ENCODE results near the gene TNFRSF19.
"Not testable (repeated sequence)": the region's sequence is repeated elsewhere in the genome, so short reads cannot be mapped to it uniquely, and the experiment has no call there.

TNFRSF19 gene

DNA sequence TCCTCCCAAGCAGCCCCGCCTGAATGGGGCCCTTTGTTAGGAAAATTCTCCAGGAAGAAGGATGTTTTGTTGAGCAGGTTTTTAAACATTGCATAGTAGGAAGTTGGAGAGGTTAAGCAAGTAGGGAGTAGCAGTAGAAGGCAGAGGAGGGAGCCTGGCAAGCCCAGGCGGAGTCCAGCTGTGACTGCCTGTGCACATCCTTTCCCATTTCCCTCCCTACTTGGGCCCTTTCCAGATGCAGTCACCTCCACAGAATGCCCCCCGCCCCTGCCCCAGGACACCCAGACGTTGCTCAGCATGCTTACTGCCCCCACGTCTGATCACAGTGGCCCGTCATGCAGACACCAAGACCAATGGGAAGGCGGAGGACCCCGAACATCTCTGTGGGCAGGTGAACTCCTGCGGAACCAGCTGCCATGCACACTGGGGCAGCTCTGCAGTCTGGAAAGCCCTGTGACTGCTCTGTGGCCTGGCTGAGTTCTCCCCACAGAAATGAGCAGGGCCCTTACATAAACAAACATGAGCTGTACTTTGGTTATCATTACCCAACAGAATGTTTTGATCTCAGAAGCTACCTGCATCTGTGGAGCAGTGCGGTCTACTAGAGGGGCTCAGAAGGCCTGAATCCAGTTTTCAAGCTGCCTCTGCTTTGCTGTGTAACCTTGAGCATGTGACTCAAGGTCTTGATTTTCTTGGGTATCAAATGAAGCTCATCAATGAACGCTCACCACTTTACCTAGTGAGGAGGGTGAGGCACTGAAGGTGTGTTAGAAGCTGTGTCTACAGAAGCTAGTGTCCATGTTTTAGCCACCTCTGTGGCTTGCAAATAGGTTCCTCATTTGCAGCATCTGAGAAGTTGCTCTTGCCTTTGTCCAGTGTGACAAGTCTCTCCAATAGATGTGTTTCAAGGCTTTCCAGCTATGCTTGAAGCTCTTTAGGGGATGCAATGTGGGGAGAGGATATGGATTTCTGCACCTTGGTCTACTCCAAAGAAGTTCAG, 84.2 kb downstream of the TNFRSF19 start:
- DNase-seq (ENCODE audit: low read depth, low spot score): no peak

DNA sequence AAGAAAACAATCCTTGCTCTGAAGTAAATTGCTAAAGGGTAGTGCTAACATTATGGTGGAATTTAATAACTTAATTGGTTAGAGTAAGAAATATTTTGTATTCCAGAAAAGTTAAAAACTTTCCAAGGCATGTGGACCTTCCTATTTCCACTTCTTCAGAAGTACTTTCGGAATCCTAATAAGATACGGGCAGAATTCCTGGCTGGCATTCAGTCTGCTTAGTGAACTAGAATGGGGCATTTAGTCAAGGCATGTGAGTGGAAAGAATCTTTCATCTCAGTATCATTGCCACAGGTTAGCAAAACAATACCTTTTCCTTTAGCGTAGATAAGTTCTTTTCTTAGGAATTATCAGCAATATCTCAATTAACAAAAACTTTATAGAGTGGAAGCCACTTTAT, 85.1 kb downstream of the TNFRSF19 start:
- DNase-seq (ENCODE audit: low read depth, low spot score): no peak

DNA sequence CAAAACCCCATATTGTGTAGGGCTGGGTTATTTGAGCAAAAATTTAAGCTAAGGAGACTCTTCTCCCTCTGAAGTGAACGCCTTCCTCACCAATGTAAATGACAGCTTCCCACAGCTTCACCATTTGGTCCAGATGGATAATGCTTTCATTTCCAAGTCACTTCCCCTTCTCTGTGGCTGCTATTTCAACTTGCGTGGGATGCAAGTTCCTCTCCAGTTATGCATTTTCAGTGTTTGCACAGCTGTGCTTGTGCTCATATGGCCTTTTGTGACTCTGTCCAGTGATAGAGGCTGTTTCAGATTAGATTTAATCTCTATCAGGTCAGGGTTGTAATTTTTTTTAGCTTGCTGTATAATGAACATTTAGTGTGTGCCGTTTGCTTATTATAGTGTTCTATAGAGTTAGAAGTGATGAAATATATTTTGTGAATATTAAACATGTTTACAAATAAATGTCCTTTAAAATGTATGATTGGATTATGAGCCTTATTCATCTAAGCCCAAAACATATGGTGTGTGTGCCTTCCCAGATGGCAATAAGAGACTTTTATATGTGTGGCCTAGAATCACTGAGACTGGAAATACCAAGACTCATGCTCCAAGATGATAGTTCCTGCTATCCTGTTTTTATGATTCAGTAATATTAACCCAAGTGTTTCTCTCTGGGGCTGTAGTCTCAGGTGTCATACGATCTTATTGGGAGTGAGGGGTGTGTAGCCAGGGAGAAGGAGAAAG, 86.6 kb downstream of the TNFRSF19 start:
- no peak for DNase-seq (ENCODE audit: low read depth, low spot score)

DNA sequence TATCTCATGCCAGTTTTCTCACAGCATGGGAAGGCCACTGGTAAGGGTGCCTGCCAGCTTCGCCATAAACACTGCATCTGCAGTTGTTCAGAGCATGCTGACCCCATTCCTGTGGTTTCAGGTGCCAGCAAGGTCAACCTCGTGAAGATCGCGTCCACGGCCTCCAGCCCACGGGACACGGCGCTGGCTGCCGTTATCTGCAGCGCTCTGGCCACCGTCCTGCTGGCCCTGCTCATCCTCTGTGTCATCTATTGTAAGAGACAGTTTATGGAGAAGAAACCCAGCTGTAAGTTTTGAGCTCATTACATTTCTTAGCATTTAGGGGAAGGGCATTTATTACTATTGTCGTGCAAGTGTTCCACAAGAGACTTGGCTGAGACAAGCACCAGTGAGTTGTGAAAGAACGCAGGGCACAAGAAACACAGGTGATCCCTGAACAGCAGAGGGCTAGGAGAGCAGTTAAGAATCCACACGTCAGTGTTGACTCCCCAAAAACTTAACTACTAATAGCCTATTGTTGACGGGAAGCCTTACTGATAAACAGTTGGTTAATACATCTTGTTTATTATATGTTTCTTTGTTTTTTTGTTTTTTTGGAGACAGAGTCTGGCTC, 88.8 kb downstream of the TNFRSF19 start:
- DNase-seq (ENCODE audit: low read depth, low spot score): no peak

DNA sequence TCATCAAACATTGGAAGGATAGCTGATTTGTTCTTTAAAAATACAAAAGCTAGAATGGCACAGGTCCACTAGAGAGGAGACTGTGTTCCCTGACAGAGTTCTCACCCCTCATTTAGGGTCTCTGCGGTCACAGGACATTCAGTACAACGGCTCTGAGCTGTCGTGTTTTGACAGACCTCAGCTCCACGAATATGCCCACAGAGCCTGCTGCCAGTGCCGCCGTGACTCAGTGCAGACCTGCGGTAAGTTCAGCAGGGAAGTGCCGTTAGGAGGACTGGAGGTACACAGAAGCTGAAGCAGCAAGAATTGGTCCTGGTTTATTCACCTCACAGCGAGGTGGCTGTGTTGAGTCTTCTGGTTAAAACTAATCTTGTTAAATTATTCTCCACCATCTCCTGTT, 90.0 kb downstream of the TNFRSF19 start:
- DNase-seq (ENCODE audit: low read depth, low spot score): no peak

DNA sequence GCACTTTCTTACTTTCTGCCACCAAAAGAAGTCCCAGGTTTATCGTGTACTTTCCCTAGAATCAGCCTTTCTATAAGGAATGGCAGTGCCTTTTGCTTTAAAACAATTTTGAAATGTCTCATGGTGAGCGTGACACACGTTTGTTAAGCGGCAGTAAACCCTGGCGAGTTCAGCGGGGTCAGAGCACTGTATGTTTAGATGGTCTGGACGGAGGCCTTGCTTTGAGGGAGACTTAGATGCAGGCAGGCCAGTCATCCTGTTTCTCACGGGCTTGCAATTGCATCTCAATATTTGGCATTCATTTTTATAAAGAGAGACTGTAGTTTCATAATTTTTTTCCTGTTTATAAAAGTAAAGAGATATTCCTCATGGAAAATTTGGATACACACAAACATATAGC, 96.4 kb downstream of the TNFRSF19 start:
- no peak for DNase-seq (ENCODE audit: low read depth, low spot score)

DNA sequence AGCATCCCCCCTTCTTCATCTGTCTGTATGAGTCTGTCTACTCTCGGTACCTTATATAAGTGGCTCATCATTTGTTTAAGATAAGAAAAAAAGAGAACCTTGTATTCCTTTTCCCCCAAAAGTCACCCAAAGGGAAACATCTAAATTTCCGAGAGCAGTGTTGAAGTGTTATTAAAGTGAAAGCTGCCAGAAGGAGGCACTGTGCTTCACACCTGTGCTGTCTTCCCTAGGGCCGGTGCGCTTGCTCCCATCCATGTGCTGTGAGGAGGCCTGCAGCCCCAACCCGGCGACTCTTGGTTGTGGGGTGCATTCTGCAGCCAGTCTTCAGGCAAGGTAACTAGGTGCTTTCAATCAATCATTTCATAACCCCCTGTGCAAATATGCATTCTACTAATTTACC, 97.5 kb downstream of the TNFRSF19 start:
- no peak for DNase-seq (ENCODE audit: low read depth, low spot score)

DNA sequence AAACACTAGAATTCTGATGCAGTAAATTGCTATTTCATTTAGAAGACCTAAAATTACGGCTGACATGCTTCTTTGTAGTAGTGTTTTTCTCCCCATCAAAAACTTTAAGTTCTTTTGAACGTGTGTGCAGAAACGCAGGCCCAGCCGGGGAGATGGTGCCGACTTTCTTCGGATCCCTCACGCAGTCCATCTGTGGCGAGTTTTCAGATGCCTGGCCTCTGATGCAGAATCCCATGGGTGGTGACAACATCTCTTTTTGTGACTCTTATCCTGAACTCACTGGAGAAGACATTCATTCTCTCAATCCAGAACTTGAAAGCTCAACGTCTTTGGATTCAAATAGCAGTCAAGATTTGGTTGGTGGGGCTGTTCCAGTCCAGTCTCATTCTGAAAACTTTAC, 98.3 kb downstream of the TNFRSF19 start:
- DNase-seq (ENCODE audit: low read depth, low spot score): no peak

DNA sequence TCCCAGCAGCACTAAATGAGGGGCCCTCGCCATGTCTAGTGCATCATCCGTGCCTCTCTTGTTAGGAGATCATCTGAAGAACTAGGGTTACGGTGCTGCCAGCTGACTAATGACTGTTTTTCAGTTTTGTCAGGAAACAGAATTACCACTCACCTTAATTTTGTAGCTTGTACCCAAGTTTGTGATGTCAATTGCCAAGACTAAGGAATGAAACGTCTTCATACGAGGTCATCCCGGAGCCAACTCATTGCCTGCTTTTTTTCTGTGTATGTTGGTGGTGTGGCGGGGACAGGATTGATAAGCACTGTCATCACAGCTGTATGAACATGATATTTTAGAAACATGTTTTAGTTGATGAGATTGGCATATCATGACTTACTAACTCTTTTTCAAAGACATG, 100.6 kb downstream of the TNFRSF19 start:
- DNase-seq (ENCODE audit: low read depth, low spot score): no peak

DNA sequence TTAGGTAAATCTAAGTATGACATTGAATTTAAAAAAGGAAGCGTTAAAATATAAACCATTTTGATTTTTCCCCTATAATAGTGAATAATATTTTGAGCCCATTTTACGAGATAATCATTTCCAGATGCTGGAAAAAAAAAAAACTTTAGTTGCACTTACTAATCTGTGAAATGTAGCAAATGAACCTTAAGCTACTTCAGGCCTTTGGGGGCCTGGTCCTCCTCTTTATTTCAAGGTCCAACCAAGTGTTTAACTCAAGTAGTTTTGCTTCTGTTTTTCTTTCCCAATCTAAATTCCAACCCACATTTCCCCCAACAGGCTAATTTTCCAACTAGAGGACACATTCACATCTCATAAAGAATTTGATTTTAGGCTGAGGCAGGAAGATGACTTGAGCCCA, 101.2 kb downstream of the TNFRSF19 start:
- DNase-seq (ENCODE audit: low read depth, low spot score): no peak

DNA sequence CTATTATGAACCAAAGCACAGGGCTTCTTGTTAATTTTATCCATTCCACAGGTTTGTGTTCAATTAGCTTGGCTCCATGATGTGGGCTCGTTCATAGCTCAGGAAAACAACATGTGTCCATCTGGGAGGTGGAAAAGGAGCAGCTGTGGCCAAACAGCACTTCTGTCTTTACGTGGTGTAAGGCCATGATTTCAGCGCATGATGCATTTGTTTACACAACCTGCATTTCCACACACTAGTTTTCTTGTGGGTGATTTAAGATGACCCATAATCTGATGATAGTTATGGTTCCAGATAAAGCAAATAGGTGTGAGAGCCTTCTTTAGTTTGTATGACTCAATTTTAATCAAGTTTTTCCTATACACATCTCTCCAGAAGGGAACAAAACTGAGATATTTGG, 101.7 kb downstream of the TNFRSF19 start:
- DNase-seq (ENCODE audit: low read depth, low spot score): no peak

DNA sequence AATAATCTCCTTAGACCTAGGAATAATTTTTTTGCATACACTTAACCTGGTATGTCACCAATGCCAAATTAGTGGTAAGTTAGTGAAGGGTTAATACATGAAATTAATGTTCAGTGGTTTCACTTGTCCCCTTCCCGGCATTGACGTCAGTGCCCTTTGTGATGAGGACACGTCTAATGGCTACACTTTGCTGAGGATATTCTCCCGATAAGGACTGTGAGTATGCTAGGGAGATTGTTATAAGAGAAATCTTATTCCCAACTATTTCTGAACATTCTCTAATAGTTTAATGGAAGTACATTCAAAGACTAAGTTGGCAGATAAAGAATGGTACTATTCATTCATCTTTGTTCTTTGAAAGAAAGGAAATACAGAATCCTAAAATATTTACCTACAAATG, 102.4 kb downstream of the TNFRSF19 start:
- no peak for DNase-seq (ENCODE audit: low read depth, low spot score)

DNA sequence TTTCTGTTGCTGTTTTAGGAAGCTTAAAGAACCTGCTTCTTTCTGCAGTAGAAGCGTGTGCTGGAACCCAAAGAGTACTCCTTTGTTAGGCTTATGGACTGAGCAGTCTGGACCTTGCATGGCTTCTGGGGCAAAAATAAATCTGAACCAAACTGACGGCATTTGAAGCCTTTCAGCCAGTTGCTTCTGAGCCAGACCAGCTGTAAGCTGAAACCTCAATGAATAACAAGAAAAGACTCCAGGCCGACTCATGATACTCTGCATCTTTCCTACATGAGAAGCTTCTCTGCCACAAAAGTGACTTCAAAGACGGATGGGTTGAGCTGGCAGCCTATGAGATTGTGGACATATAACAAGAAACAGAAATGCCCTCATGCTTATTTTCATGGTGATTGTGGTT, 103.1 kb downstream of the TNFRSF19 start:
- DNase-seq (ENCODE audit: low read depth, low spot score): no peak

DNA sequence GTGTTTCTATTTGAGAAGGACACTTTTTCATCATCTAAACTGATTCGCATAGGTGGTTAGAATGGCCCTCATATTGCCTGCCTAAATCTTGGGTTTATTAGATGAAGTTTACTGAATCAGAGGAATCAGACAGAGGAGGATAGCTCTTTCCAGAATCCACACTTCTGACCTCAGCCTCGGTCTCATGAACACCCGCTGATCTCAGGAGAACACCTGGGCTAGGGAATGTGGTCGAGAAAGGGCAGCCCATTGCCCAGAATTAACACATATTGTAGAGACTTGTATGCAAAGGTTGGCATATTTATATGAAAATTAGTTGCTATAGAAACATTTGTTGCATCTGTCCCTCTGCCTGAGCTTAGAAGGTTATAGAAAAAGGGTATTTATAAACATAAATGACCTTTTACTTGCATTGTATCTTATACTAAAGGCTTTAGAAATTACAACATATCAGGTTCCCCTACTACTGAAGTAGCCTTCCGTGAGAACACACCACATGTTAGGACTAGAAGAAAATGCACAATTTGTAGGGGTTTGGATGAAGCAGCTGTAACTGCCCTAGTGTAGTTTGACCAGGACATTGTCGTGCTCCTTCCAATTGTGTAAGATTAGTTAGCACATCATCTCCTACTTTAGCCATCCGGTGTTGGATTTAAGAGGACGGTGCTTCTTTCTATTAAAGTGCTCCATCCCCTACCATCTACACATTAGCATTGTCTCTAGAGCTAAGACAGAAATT, 103.8 kb downstream of the TNFRSF19 start:
- DNase-seq (ENCODE audit: low read depth, low spot score): no peak

DNA sequence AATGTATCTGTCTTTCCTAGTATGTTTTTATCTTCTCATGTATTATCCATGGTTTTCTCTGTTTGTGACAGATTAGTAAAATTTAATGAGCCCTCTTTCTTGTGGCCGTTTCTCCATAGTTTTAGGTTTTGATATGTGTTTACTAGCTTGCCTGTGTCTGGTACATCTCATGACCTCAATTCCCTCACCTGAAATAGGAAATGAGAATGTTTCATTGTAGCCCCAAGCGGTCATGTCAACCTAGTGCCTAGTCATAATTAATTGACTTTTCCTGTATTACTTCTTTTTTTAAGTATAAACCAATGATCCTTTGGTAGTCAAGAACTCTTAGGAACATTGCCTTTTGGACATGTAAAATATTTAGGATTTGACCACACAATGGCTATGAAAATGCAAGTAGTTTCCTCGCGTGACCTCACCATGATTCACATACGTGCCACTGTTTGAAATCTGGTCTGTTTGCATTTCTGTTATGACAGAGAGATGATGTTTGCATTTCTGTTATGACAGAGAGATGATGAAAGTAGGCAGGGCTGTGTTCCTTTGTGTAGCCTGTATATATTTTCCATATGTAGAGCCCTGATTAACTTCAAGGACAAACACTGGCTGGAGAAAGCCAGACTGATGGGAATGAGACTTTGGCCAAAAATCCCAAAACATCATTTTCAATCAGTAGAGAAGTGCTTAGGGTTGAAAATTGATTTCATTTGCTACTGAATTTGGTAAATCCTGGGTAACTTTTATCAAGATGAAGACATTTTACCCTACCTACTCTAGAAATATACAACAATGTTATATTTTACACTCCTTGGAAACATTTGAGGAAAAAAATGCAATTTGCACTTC, 104.8 kb downstream of the TNFRSF19 start:
- no peak for DNase-seq (ENCODE audit: low read depth, low spot score)

DNA sequence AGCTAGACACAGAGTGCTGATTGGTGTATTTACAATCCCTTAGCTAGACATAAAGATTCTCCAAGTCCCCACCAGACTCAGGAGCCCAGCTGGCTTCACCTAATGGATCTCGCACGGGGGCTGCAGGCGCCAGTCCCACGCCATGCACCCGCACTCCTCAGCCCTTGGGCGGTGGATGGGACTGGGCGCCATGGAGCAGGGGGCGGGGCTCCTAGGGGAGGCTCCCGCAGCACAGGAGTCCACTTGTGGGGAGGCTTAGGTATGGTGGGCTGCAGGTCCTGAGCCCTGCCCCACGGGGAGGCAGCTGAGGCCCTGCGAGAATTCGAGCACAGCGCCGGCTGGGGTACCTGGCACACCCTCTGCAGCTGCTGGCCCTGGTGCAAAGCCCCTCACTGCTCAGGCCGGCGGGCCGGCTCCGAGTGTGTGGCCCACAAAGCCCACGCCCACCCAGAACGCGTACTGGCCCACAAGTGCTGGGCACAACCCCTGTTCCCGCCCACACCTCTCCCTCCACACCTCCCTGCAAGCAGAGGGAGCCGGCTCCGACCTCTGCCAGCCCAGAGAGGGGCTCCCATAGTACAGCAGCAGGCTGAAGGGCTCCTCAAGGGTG, 107.6 kb downstream of the TNFRSF19 start:
- not testable (repeated sequence) for DNase-seq (ENCODE audit: low read depth, low spot score)

DNA sequence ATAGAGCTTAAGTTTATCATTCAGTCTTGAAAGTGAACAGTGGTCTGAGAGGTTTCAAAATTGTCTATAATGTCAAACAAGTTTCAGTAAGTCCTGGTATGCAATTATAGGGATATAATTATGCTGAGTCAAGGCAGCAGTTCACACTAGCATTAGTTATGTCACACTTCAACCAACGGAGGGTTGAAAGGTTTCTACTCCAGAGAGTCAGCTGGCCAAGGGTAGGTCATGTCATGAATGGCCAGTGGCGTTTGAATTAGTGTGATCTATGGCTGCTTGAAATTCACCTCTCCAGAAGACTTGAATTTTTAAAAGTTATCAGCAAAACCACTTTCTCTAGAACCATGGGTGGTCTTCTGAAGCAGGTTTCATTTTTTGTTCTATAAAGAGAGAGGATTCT, 108.6 kb downstream of the TNFRSF19 start:
- DNase-seq (ENCODE audit: low read depth, low spot score): no peak

DNA sequence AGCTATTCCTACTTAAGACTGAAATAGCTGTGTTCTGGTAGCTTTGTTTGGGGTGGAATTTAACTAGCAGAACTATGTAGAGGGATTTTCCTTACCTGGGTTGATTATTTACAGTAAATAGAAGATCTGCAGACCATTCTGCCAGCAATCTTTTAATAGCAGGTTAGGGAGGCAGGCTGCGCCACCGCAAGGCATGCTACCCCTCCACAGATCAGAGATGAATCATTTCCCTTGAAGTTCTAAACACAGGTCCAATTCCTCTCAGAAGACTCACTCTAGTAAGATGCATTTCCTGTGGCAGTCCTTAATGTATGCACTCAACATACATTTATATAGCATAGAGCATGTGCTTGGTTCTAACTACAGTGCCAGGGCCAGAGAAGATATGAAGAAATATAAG, 109.0 kb downstream of the TNFRSF19 start:
- DNase-seq (ENCODE audit: low read depth, low spot score): no peak

DNA sequence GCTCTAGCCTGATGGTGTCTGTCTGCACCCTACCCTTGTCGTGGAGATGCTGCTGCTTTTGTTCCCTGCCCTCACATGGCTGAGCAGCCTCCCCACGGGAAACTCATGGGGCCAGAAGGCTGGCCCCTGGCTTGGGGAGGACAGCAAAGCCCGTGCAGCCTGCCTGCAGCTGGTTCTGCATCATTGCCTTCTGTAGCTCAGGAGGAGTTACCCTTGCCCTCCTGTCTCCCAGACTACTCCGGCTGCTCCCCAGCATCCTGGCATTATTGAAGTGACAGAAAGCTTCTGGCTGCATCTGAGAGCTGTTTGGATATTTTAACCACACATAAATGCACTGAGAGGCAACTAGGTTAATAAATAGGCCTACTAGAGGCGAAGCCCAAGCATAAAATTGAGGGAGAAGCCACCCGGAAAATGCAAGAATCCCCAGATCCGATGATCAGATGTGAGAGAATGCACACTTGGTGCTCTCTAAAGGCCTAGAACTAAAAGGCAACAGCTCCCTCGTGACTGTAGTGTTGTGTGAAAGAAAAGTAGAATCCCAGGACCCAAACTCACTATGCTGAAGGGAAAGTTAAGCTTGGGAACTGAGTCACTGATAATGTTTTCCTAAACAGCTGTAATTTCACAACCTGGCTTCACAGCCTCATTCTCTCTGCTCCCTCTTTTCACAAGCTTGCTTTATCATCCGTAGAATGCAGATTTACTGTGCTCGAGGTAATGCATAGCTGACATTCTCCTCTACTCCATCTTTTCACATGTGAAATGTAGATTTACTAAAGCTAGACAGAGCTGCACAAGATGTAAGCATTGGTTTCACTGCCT, 110.8 kb downstream of the TNFRSF19 start:
- no peak for DNase-seq (ENCODE audit: low read depth, low spot score)

All from activated CD4-positive, CD25-positive, alpha-beta regulatory T cell treated with anti-CD3 and anti-CD28 coated beads, Interleukin-2, amount 50 U/mL, for 16 hours (primary cell).